NCI-H1436 (cell line): ENCODE results near the gene DNAAF3.
"Not testable (repeated sequence)": the region's sequence is repeated elsewhere in the genome, so short reads cannot be mapped to it uniquely, and the experiment has no call there.

Source experiments
- DNase-seq: peaks from one replicate; lab custom pipeline; 2025; lab: John Stamatoyannopoulos, UW

DNAAF3 gene

GRCh38 chr19:55175117-55175867 lies 8.9 kb upstream of the DNAAF3 start:
- no peak for DNase-seq

GRCh38 chr19:55174425-55175116 lies 8.2 kb upstream of the DNAAF3 start:
- no peak for DNase-seq

- peak; percentile 91 for DNase-seq
Measured at GRCh38 chr19:55173714-55174409, 7.4 kb upstream of the DNAAF3 start.

- no peak for DNase-seq
Measured at GRCh38 chr19:55173186-55173713, 6.8 kb upstream of the DNAAF3 start.

GRCh38 chr19:55172741-55173140 lies 6.3 kb upstream of the DNAAF3 start:
- no peak for DNase-seq

GRCh38 chr19:55172318-55172717 lies 5.9 kb upstream of the DNAAF3 start:
- DNase-seq: not testable (repeated sequence)

- no peak for DNase-seq
Measured at GRCh38 chr19:55171440-55171839, 5.0 kb upstream of the DNAAF3 start.

- no peak for DNase-seq
Measured at GRCh38 chr19:55169136-55169535, 2.7 kb upstream of the DNAAF3 start.

- peak; percentile 87 for DNase-seq
Measured at GRCh38 chr19:55165952-55166529, 372 bp downstream of the DNAAF3 start.

GRCh38 chr19:55161571-55162322 lies 4.7 kb downstream of the DNAAF3 start:
- DNase-seq: no peak

- DNase-seq: no peak
Measured at GRCh38 chr19:55160986-55161365, 5.4 kb downstream of the DNAAF3 start.

- peak; percentile 99 for DNase-seq
Measured at GRCh38 chr19:55160128-55160985, 6.1 kb downstream of the DNAAF3 start.

GRCh38 chr19:55158848-55159749 lies 7.3 kb downstream of the DNAAF3 start:
- peak; percentile 36 for DNase-seq

GRCh38 chr19:55158423-55158822 lies 8.0 kb downstream of the DNAAF3 start:
- no peak for DNase-seq

GRCh38 chr19:55157064-55157908 lies 9.1 kb downstream of the DNAAF3 start, which contains the start of gene TNNI3:
Gene TNNI3 (minus strand): TSS chr19:55157732. CDS start chr19:55157589, 143 bp downstream.
- DNase-seq: no peak

GRCh38 chr19:55156202-55157063 lies 10.0 kb downstream of the DNAAF3 start:
- DNase-seq: peak; percentile 96

GRCh38 chr19:55155784-55156183 lies 10.6 kb downstream of the DNAAF3 start:
- not testable (repeated sequence) for DNase-seq
